HG02981 (cell line): Measurements from ENCODE around the gene ADGRD1.
"Not testable (repeated sequence)": the region's sequence is repeated elsewhere in the genome, so short reads cannot be mapped to it uniquely, and the experiment has no call there.

Experiments used
- ATAC-seq: cut with Tn5 transposase; IDR thresholded peaks from one replicate; pipeline ENCODE4 v1.9.1; 2021; ENCODE audit warnings: mild to moderate bottlenecking, moderate library complexity; ENCODE audit not compliant: unreplicated experiment

The ADGRD1 gene

GRCh38 chr12:131113568-131114270 is 160.0 kb downstream of the ADGRD1 start:
- no peak for ATAC-seq

- ATAC-seq, result no peak
Measured at GRCh38 chr12:131114271-131114670, 160.6 kb downstream of the ADGRD1 start.

GRCh38 chr12:131114942-131115584 is 161.4 kb downstream of the ADGRD1 start:
- ATAC-seq, result no peak

GRCh38 chr12:131115766-131116467 is 162.2 kb downstream of the ADGRD1 start:
- ATAC-seq, result no peak

GRCh38 chr12:131116468-131117117 is 162.9 kb downstream of the ADGRD1 start:
- ATAC-seq, result no peak

- ATAC-seq, result no peak
Measured at GRCh38 chr12:131117438-131118245, 163.9 kb downstream of the ADGRD1 start.

- ATAC-seq, result no peak
Measured at GRCh38 chr12:131118371-131118770, 164.7 kb downstream of the ADGRD1 start.

GRCh38 chr12:131119345-131119744 is 165.6 kb downstream of the ADGRD1 start:
- not testable (repeated sequence) for ATAC-seq

GRCh38 chr12:131119936-131120335 is 166.2 kb downstream of the ADGRD1 start:
- ATAC-seq, result no peak

GRCh38 chr12:131120831-131121271 is 167.1 kb downstream of the ADGRD1 start:
- no peak for ATAC-seq

- ATAC-seq, result no peak
Measured at GRCh38 chr12:131121705-131122405, 168.1 kb downstream of the ADGRD1 start.

- ATAC-seq, result no peak
Measured at GRCh38 chr12:131122631-131123030, 168.9 kb downstream of the ADGRD1 start.

- ATAC-seq, result no peak
Measured at GRCh38 chr12:131123817-131124216, 170.1 kb downstream of the ADGRD1 start.

- no peak for ATAC-seq
Measured at GRCh38 chr12:131124487-131125280, 171.0 kb downstream of the ADGRD1 start.

- ATAC-seq, result no peak
Measured at GRCh38 chr12:131126662-131127173, 173.0 kb downstream of the ADGRD1 start.

- ATAC-seq, result no peak
Measured at GRCh38 chr12:131128556-131128955, 174.8 kb downstream of the ADGRD1 start.

GRCh38 chr12:131128966-131129619 is 175.4 kb downstream of the ADGRD1 start:
- ATAC-seq, result not testable (repeated sequence)

GRCh38 chr12:131129839-131130238 is 176.1 kb downstream of the ADGRD1 start:
- no peak for ATAC-seq
